ENCODE measurements around the gene EIF2AK3.
"Not testable (repeated sequence)": the region's sequence is repeated elsewhere in the genome, so short reads cannot be mapped to it uniquely, and the experiment has no call there.

Gene EIF2AK3

DNA sequence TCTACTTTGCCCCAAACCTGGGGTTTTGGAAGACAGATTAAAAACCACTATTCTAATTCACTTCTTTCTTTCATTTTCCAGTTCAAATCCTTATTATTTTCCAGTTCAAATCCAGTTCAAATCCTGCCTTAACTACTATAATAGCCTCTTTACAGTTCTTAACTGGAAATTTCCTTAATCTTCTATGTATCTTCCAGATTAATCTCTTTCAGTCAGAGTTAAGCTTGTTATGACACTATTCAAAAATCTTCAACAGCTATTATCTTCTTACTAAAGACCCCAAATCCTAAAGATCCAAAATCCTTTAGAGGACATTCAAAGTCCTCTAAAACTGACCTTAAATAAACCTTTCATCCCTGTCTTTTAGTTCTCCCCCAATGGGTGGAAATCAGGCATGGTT is 30.1 kb downstream of the EIF2AK3 start:
- no peak for DNase-seq (ENCODE audit: low read depth in 2 of 2)

- DNase-seq (ENCODE audit: low read depth in 2 of 2), result no peak
Observed at GRCh38 chr2:88596141-88596830, 31.0 kb downstream of the EIF2AK3 start.

GRCh38 chr2:88591698-88592097 is 35.6 kb downstream of the EIF2AK3 start:
- no peak for DNase-seq (ENCODE audit: low read depth in 2 of 2)

GRCh38 chr2:88590998-88591613 is 36.2 kb downstream of the EIF2AK3 start:
- peak in 1 of 2 experiments; percentile 24 for DNase-seq (ENCODE audit: low read depth in 2 of 2)

- DNase-seq (ENCODE audit: low read depth in 2 of 2), result no peak
Observed at GRCh38 chr2:88585969-88586368, 41.3 kb downstream of the EIF2AK3 start.

- no peak for DNase-seq (ENCODE audit: low read depth in 2 of 2)
Observed at GRCh38 chr2:88582030-88582429, 45.2 kb downstream of the EIF2AK3 start.

DNA sequence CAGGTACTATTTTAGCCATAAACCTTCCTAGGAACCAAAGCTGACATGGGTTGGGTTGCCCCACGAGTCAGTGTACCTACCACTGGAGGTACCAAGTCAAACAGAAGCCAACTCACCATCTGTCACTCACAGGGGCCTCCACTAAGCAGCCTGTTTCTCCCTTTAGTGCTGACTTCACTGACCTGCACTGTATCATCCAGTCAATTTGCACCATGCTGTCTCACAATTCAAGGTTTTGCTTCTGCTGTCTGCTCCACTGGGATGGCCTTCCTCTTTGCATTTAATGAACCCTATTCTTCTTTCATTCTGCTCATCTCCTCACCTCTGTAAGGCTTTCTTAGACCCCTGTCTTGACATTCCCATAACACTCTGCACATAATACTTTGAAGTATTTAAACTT is 47.2 kb downstream of the EIF2AK3 start:
- no peak for DNase-seq (ENCODE audit: low read depth in 2 of 2)

DNA sequence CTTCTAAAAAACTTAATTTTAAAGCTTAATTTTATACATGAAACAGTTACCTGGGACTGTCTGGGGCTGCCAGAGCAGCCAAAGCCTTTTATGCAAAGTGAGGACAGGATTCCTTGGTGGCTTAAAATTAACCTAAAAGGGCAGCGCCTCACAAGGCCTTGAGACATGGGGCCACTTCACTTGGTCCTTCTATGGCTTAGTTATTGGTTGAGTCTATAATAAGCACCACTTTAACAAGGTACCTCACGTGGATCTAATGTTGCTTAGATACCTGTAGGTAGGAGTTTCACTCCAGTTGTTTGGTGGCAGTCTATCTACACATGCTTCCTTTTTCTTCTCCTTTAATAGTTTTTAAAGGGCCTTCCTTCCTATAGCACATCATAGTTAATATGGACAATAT is 51.6 kb downstream of the EIF2AK3 start:
- DNase-seq (ENCODE audit: low read depth in 2 of 2), result no peak

DNA sequence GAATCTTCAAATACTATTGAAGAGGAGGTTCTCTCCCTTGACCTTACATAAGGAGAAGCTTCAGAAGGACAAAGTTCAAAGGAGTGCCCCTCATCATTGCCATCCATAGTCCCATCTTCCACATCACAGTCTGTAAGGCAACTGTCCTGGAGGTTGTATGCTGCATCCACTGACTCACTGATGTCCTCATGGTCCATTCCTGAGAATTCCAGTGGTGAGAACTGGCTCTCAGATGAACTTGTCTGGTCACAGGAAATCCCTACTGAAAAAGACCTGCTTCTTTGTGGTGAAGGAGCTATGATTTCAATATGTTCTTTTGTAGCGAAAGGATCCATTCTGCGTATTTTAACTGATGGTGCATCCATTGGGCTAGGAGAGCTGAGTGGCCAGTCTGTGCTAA is 52.2 kb downstream of the EIF2AK3 start:
- no peak for DNase-seq (ENCODE audit: low read depth in 2 of 2)

DNA sequence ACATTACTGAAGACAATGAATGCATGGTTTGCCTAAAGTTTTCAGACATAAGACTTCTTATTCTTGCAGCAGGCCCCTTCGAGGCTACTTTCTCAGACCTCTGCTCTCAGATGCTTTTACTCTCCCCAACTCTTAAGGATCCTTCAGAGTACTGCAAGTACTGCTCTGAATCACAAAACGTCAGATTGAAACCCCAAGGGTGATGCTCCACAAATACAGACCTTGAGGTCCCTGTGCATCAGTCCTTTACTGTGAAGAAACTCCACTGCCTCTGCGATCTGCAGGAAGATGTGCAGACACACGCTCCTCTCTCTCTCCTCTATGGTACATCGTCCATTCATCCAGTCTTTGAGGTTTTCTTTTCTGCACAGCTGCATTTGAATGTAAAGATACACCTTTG is 52.8 kb downstream of the EIF2AK3 start:
- DNase-seq (ENCODE audit: low read depth in 2 of 2), result no peak

DNA sequence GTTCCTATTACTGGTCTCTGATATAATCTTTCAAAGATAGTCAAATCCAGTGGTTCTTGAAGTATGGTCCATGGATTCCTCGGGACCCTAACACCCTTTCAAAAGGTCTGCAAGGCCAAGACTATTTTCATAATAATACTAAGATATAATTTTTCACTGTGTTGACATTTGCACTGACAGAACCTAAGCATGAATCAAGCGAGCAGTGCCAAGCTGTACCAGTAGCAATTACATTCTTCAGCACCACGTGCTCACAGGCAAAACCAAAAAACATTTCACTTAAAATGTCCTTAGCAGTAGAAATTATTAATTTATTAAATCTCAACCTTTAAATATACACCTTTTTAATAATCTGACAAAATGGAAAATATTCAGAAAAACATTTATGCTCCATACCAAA is 59.1 kb downstream of the EIF2AK3 start:
- DNase-seq (ENCODE audit: low read depth in 2 of 2), result no peak

GRCh38 chr2:88564402-88564801 is 62.9 kb downstream of the EIF2AK3 start:
- no peak for DNase-seq (ENCODE audit: low read depth in 2 of 2)

GRCh38 chr2:88563129-88563528 is 64.1 kb downstream of the EIF2AK3 start:
- DNase-seq (ENCODE audit: low read depth in 2 of 2), result no peak

GRCh38 chr2:88561646-88562388 is 65.4 kb downstream of the EIF2AK3 start:
- no peak for DNase-seq (ENCODE audit: low read depth in 2 of 2)

- DNase-seq (ENCODE audit: low read depth in 2 of 2), result no peak
Observed at GRCh38 chr2:88560619-88561307, 66.5 kb downstream of the EIF2AK3 start.

- no peak for DNase-seq (ENCODE audit: low read depth in 2 of 2)
Observed at GRCh38 chr2:88557290-88557689, 70.0 kb downstream of the EIF2AK3 start.

DNA sequence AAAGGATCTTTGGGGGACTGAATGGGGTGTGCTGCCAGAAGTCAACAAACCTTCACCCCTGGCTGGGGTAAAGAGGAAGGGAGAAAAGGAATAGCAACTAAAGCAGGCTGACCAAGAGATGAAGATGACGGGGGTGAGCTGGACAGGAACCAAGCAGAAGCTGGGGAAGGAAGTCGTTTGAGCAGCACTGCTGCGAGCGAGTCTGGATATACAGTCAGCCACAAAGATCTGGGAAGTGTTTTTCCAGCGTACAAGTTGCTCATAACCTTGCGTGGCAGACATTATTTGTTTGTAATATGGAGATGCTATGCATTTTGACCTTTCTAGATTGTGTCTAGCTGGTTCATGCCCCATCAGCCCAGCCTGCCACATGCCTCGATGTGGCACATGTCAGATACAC is 71.2 kb downstream of the EIF2AK3 start:
- no peak for DNase-seq (ENCODE audit: low read depth in 2 of 2)

- no peak for DNase-seq (ENCODE audit: low read depth in 2 of 2)
Observed at GRCh38 chr2:88554189-88554588, 73.1 kb downstream of the EIF2AK3 start.

DNA sequence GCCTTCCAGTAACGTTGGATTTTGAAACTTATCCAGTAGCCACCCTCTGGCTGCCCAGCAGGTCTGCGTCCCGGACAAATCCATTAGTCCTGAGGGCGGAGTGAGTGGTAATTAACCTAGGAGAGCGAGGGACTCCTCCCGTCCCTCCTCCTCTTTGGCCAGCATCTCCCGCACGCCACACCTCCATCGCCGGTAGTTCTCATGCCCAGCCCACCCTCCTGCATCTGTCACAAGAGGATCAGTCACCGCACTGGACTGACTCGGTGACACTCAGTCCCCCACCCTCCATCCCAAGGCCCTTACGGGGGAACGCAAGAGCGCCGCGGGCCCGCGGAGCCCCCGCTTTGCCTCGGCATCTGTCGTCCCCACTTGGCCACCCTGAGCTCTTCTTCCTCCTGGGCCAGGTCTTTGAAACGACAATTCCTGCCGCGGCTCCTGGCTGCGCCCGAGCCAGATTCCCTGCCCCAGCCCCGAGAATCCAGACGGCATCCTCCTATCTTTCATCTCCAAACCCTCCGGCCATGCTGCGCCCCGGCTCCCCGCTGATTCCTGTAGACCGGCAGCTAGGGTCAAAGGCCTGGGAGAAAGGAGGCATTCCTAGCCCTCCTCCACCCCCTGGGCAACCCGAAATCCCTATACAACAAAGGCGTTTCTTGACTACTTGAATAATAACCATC is 77.5 kb downstream of the EIF2AK3 start:
- no peak for DNase-seq (ENCODE audit: low read depth in 2 of 2)

DNA sequence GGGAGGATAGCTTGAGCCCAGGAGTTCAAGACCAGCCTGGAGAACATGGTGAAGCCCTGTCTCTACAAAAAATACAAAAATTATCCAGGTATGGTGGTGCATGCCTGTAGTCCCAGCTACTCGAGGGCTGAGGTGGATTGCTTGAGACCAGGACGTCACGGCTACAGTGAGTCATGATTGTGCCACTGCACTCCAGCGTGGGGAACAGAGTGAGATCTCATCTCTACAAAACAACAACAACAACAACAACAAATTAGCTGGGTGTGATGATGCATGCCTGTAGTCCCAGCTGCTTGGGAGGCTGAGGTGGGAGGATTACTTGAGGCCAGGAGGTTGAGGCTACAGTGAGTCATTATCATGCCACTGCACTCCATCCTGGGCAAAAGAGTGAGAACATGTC is 81.0 kb downstream of the EIF2AK3 start:
- DNase-seq (ENCODE audit: low read depth in 2 of 2), result not testable (repeated sequence)

- no peak for DNase-seq (ENCODE audit: low read depth in 2 of 2)
Observed at GRCh38 chr2:88545118-88545517, 82.1 kb downstream of the EIF2AK3 start.

DNA sequence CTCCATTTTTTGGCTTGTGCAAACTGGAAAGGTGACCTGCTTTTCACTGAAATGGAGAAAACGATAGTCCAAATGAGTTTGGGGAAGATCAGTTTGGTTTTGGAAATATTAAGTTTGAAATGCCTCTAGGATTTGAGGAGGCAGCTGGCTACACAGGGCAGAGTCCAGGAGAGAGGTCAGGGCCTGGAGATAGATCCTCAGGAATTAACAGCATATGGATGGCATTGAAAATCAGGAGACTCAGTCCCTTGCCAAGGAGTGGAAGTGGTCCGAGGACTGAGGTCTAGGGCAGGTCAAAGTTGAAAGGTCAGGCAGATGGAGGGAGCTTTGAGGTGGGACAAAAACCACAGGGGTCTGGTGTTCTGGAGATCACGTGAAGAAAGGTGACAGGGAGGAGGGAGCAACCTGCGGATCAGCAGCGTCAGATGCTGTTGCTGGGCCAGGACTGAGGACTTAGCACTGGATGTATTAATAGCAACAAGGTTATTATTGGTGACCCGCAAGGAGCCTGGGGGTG is 83.7 kb downstream of the EIF2AK3 start:
- DNase-seq (ENCODE audit: low read depth in 2 of 2), result no peak

All from fibroblast of skin of left biceps (primary cell).